Calu3 (cell line): ENCODE measurements around the gene TRAK1. TPM values are rescaled to one million over a fixed set of nuclear protein-coding genes. Genes with fewer than 3 reads are reported as not detected.

Source experiments
- BruUV-seq: library from RNA; stranded (reverse); fragments of 400-500 nt; replicated peaks from 2 replicates; lab custom pipeline; 2021; lab: Mats Ljungman, UMichigan
- CTCF ChIA-PET: fragments of 300-600 bp; sonication (Branson Sonifier 250); formaldehyde crosslinking; loops from one replicate; lab custom pipeline; 2022; ENCODE audit warnings: antibody characterized with exemption; lab: Charles Lee
- DNase-seq: peaks from one replicate; pipeline ENCODE4 v3.0.0; 2022
- H3K27ac Mint-ChIP-seq: one replicate; pipeline ENCODE4 v1.8.0; 2022; ENCODE audit warnings: mixed read lengths; ENCODE audit not compliant: unreplicated experiment
- H3K27me3 Mint-ChIP-seq: one replicate; pipeline ENCODE4 v1.8.0; 2022; ENCODE audit warnings: mixed read lengths; ENCODE audit not compliant: unreplicated experiment
- H3K36me3 Mint-ChIP-seq: one replicate; pipeline ENCODE4 v1.8.0; 2022; ENCODE audit warnings: mild to moderate bottlenecking, moderate library complexity, mixed read lengths; ENCODE audit not compliant: insufficient read depth, unreplicated experiment
- H3K4me1 Mint-ChIP-seq: one replicate; pipeline ENCODE4 v1.8.0; 2022; ENCODE audit warnings: mild to moderate bottlenecking, low read depth, mixed read lengths; ENCODE audit not compliant: unreplicated experiment
- H3K4me3 Mint-ChIP-seq: one replicate; pipeline ENCODE4 v1.8.0; 2022; ENCODE audit warnings: mild to moderate bottlenecking, low read depth, moderate library complexity, mixed read lengths; ENCODE audit not compliant: unreplicated experiment
- H3K9me3 Mint-ChIP-seq: one replicate; pipeline ENCODE4 v1.8.0; 2022; ENCODE audit warnings: low read depth, mixed read lengths; ENCODE audit not compliant: unreplicated experiment
- CTCF ChIP-seq: fragments of 200-600 bp; IDR thresholded peaks from one replicate; pipeline ENCODE4 v1.8.0; 2022; ENCODE audit warnings: antibody characterized with exemption; ENCODE audit not compliant: unreplicated experiment
- intact Hi-C: fragments of 100-400 bp; cut with micrococcal nuclease; formaldehyde crosslinking; loops from one replicate; pipeline ENCODE4 v1.10.0; 2022; ENCODE audit not compliant: unreplicated experiment
- total RNA-seq: library from RNA; stranded (reverse); gene quantifications from 2 replicates; pipeline ENCODE4 v1.2.3, GENCODE V29; 2022

The TRAK1 gene
- total RNA-seq, 1 experiment from 2014 or later = 108 TPM

- Mint-ChIP-seq H3K4me3 (no peak overlapping the region), H3K27ac (peak overlapping the region; percentile 42), H3K9me3 (no peaks in the 10 kb centered on the region), H3K4me1 (peaks cover 40% of the 10 kb centered on the region), H3K27me3 (no peaks in the 10 kb centered on the region), H3K36me3 (peaks cover 37% of the 10 kb centered on the region)
- CTCF ChIA-PET = interaction anchor here (1.0 kb wide), 1 partner anchor 34 kb away, joined by 5 read pairs; no protein-coding TSS in a partner anchor
- intact Hi-C loops = loop anchor here (5.0 kb wide), 1 partner anchor 46 kb away; no protein-coding TSS in a partner anchor
- no peak for DNase-seq
- no TSS peak for BruUV-seq
- TF ChIP-seq CTCF = no peak
Observed at GRCh38 chr3:42163622-42164244, 72.6 kb downstream of the TRAK1 start.

DNA sequence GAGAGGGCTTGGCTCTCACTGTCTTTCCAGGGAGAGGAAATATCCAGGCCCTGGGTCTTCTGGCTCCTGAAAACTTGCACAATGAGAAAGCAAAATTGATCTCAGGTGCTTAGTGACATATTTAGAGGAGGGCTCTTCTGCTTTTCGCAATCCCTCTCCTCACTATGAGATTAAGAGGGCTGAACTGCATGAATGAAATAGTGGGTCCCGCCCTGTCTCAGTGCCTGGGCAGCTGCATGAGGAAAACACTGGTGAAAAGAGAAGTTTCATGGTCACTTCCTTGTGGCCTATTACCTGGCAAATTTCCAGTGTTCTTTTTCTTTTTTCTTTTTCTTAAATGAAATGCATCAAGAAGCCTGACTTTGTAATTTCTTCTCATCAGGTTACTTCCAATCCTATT, 73.5 kb downstream of the TRAK1 start:
- Mint-ChIP-seq H3K36me3 (peaks cover 32% of the 10 kb centered on the region), H3K9me3 (no peaks in the 10 kb centered on the region), H3K27ac (peak overlapping the region; percentile 42), H3K4me3 (no peak overlapping the region), H3K4me1 (peaks cover 44% of the 10 kb centered on the region), H3K27me3 (no peaks in the 10 kb centered on the region)
- no peak for DNase-seq
- no TSS peak for BruUV-seq
- CTCF ChIA-PET = interaction anchor here (0.6 kb wide), 1 partner anchor 767 kb away, joined by 4 read pairs; no protein-coding TSS in a partner anchor
- TF ChIP-seq CTCF = no peak
- intact Hi-C loops = loop anchor here (5.0 kb wide), 1 partner anchor 47 kb away; no protein-coding TSS in a partner anchor

GRCh38 chr3:42165211-42165610, 74.1 kb downstream of the TRAK1 start:
- no TSS peak for BruUV-seq
- Mint-ChIP-seq H3K27me3 (no peaks in the 10 kb centered on the region), H3K36me3 (peaks cover 26% of the 10 kb centered on the region), H3K4me3 (no peak overlapping the region), H3K27ac (no peak overlapping the region), H3K4me1 (peaks cover 49% of the 10 kb centered on the region), H3K9me3 (no peaks in the 10 kb centered on the region)
- intact Hi-C loops = no loop called here
- no peak for DNase-seq
- CTCF ChIA-PET = no interaction called here
- no peak for TF ChIP-seq CTCF

GRCh38 chr3:42166214-42166613, 75.1 kb downstream of the TRAK1 start:
- Mint-ChIP-seq H3K4me1 (peaks cover 49% of the 10 kb centered on the region), H3K27ac (no peak overlapping the region), H3K9me3 (no peaks in the 10 kb centered on the region), H3K27me3 (no peaks in the 10 kb centered on the region), H3K4me3 (no peak overlapping the region), H3K36me3 (peaks cover 17% of the 10 kb centered on the region)
- CTCF ChIA-PET = interaction anchor here (0.6 to 1.2 kb wide), 3 partner anchors 17 to 30 kb away, joined by 3 to 4 read pairs (median 3); no protein-coding TSS in a partner anchor
- no TSS peak for BruUV-seq
- intact Hi-C loops = no loop called here
- no peak for TF ChIP-seq CTCF
- no peak for DNase-seq
